ENCODE data around the gene TOMM6.
"Not testable (repeated sequence)": the region's sequence is repeated elsewhere in the genome, so short reads cannot be mapped to it uniquely, and the experiment has no call there.

DNA sequence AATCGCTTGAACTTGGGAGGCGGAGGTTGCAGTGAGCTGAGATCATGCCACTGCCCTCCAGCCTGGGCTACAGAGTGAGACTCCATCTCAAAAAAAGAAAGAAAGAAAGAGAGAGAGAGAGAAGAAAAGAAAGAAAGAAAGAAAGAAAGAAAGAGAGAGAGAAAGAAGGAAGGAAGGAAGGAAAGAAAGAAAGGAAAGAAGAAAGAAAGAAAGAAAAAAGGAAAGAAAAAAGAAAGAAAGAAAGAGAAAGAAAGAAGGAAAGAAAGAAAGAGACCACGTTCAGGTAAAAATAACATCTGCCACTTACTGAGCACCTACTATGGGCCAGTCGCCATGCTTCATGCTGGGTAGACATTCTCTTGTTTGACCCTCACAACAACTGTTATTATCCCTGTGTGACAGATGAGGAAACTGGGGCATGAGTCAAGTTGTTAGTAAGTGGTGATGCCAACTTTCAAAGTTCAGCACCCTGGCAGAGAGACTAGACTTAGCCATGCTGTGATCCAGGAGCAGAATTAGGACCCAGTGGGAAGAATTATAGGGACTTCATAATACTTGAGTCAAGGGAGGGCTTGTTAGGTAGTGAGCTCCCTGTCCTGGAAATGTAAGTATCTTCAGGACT is 21.3 kb upstream of the TOMM6 start:
- TF ChIP-seq, protein P1, sequence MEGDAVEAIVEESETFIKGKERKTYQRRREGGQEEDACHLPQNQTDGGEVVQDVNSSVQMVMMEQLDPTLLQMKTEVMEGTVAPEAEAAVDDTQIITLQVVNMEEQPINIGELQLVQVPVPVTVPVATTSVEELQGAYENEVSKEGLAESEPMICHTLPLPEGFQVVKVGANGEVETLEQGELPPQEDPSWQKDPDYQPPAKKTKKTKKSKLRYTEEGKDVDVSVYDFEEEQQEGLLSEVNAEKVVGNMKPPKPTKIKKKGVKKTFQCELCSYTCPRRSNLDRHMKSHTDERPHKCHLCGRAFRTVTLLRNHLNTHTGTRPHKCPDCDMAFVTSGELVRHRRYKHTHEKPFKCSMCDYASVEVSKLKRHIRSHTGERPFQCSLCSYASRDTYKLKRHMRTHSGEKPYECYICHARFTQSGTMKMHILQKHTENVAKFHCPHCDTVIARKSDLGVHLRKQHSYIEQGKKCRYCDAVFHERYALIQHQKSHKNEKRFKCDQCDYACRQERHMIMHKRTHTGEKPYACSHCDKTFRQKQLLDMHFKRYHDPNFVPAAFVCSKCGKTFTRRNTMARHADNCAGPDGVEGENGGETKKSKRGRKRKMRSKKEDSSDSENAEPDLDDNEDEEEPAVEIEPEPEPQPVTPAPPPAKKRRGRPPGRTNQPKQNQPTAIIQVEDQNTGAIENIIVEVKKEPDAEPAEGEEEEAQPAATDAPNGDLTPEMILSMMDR (IDR thresholded peaks at IDR 0.05) = not testable (repeated sequence)
- TF ChIP-seq POLR2AphosphoS5 (IDR thresholded peaks at IDR 0.05; ENCODE audit: insufficient read depth in 1 of 2, low read depth in 1 of 2); POLR2A (IDR thresholded peaks at IDR 0.05): not testable (repeated sequence)
